HG03575 (cell line): ENCODE measurements around the gene NOTCH1.

Experiments used
- ATAC-seq: cut with Tn5 transposase; IDR thresholded peaks from one replicate; pipeline ENCODE4 v1.9.1; 2021; ENCODE audit not compliant: unreplicated experiment, insufficient number of reproducible peaks, low FRiP score; ENCODE audit errors: extremely low read depth

NOTCH1 gene

GRCh38 chr9:136526625-136527066 is 19.2 kb downstream of the NOTCH1 start:
- no peak for ATAC-seq

DNA sequence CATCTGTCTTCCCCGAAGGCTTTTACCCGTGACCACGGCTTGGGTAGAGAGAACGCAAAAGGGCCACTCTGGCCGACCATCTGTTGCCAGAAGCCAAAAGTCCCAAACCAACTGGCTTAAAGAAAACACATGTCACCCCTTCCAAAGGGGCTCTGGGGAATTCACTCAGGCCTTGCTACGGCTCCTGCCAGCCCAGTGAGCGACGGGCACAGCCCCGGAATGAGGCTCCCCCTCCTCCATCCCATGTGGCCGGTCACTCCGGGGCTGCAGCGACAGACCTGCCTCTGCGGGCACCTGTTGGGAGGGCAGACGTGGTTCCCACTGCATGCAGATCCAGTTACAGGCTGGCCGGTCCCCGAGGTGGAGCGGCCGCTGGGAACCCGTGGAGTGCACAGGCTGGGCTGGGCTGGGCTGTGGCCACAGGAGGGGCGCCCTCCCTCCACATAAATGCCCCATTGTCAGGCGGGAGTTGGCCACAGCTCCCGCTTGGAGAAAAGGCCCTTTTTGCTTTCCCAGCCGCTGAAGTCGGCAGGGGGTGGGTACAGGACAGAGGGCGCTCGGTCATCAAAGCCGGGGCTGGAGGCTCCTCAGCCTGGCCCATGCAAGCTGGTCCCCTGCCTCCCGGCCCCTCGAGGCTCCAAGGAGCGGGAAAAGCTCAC is 19.9 kb downstream of the NOTCH1 start:
- ATAC-seq = no peak

DNA sequence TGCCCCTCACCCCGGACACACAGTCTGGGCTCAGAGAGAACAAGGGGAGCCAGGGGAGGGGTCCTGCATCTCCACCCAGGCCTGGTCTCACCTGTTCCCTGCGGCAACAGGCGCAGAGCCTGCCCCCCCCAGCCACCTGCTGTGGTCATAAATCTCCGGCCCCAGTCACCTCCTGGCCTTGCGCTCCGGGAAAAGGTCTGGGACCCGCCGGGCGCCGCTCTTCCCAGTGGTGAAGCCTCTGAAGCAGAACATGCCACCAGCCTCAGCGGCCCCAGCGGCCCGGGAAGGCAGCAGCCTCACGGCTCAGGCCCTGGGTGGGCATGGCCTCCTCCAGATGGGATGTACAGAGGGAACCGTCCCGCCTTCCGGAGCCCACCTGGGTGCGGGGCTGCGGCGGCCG is 20.6 kb downstream of the NOTCH1 start:
- ATAC-seq = no peak

- no peak for ATAC-seq
Observed at GRCh38 chr9:136522314-136523237, 23.3 kb downstream of the NOTCH1 start.

- no peak for ATAC-seq
Observed at GRCh38 chr9:136521537-136521936, 24.3 kb downstream of the NOTCH1 start.

- no peak for ATAC-seq
Observed at GRCh38 chr9:136520053-136520540, 25.8 kb downstream of the NOTCH1 start.

- ATAC-seq = no peak
Observed at GRCh38 chr9:136519263-136520052, 26.4 kb downstream of the NOTCH1 start.

GRCh38 chr9:136518623-136519022 is 27.2 kb downstream of the NOTCH1 start:
- ATAC-seq = no peak

DNA sequence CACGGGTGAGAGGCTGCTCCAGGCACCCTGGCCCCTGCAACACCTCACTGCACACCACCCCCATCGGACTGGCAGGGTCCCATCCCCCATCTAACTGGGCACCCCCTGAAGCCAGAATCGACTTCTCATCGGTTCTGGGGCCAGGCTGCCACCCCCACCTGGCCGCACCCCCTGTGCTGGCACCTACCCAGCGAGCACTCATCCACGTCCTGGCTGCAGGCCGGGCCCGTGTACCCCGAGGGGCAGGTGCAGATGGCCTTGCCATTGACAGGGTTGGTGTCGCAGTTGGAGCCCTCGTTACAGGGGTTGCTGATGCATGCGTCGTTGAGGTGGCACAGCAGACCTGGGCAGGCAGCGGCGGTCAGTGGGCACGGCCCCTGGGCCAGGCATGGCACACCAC is 27.9 kb downstream of the NOTCH1 start:
- no peak for ATAC-seq

DNA sequence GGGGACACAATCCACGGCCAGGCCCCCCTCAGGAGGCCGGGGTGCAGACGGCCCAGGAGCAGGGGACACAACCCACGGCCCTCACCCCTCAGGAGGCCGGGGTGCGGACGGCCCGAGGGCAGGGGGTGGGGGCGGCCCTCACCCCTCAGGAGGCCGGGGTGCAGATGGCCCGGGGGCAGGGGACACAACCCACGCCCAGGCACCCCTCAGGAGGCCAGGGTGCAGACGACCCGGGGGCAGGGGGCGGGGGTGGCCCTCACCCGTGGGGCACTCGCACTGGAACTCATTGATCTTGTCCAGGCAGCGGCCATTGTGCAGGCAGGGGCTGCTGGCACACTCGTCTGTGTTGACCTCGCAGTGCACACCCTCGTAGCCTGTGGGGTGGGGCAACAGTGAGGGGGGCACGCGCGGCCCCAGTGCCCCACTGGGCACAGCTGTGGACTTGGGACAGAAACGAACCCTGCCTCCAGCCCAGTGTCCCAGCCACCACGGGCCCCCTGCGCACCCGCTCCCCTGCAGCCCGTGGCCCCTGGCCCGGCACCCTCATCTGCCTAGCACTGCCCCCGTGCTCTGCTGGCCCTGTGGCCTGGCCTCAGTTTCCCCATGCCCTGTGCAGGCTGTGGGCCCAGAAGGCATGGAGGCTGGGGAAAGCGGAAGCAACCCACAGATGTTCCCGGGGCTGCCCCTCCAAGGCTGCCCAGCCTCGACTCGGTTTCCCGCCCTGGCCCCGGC is 28.7 kb downstream of the NOTCH1 start:
- no peak for ATAC-seq

DNA sequence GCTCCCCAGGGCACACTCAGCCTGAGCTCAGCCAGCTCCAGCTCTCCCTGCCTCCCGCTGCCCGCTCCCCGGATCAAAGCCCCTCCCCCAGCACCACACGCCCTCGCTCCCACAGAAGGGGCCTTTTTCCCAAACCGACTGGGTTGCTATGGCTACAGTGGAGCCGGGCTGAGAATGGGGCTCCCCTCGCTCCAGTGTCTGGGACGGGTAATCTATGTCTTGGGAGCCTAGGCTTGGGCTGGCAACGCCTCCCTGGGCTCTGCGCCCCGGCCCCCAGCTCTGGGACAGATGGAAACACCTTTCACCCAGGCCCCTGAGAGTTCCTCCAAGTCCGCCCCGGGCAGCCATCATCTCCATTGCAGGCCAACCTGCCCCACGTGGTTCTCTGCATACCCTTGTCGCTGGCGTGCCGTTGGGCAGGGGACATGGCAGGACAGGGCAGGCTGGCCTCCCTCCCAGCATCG is 29.6 kb downstream of the NOTCH1 start:
- no peak for ATAC-seq

- ATAC-seq = no peak
Observed at GRCh38 chr9:136515276-136515675, 30.6 kb downstream of the NOTCH1 start.

GRCh38 chr9:136514022-136514714 is 31.7 kb downstream of the NOTCH1 start:
- ATAC-seq = no peak

GRCh38 chr9:136513191-136513590 is 32.7 kb downstream of the NOTCH1 start:
- ATAC-seq = no peak

- no peak for ATAC-seq
Observed at GRCh38 chr9:136512651-136513071, 33.2 kb downstream of the NOTCH1 start.

- ATAC-seq = no peak
Observed at GRCh38 chr9:136511670-136512592, 33.9 kb downstream of the NOTCH1 start.

DNA sequence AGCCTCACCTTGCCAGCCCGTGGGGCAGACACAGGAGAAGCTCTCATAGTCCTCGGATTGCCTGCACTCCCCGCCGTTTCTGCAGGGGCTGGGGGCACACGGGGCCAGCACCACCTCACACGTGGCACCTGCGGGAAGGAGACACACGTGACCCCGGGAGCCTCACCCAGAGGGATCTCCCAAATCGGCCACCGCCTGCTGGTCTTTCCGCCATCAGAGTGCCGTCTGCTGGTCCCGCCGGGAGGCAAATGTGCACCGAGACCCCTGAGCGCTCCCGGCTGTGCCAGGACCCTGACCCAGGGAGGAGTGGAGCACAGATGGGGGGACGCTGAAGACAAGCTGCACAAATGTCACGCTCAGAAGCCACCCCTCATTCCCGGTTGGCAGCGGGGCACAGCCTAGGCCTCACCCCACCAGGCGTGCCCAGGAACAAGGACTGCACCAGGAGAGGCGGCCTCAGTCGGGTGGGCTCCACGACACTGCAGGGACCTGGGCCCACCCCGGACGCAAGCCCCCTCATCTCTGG is 34.6 kb downstream of the NOTCH1 start:
- no peak for ATAC-seq
